DMS79 (cell line): Measurements from ENCODE around the gene TRAIP.
"Not testable (repeated sequence)": the region's sequence is repeated elsewhere in the genome, so short reads cannot be mapped to it uniquely, and the experiment has no call there.

ENCODE experiments used
- DNase-seq: peaks from one replicate; lab custom pipeline; 2025; lab: John Stamatoyannopoulos, UW

Gene TRAIP

DNA sequence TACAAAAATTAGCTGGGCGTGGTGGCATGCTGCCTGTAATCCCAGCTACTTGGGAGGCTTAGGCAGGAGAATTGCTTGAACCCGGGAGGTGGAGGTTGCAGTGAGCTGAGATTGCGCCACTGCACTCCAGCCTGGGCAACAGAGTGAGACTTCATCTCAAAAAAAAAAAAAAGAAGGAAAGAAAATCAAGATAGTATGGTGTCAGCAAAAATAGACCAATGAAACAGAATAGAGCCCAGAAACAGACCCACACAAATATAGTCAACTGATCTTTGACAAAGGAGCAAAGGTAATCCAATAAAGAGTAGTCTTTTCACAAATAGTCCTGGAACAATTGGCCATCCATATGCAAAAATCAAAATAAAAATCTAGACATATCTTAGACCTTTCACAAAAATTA, 33.2 kb downstream of the TRAIP start:
- DNase-seq, result not testable (repeated sequence)

DNA sequence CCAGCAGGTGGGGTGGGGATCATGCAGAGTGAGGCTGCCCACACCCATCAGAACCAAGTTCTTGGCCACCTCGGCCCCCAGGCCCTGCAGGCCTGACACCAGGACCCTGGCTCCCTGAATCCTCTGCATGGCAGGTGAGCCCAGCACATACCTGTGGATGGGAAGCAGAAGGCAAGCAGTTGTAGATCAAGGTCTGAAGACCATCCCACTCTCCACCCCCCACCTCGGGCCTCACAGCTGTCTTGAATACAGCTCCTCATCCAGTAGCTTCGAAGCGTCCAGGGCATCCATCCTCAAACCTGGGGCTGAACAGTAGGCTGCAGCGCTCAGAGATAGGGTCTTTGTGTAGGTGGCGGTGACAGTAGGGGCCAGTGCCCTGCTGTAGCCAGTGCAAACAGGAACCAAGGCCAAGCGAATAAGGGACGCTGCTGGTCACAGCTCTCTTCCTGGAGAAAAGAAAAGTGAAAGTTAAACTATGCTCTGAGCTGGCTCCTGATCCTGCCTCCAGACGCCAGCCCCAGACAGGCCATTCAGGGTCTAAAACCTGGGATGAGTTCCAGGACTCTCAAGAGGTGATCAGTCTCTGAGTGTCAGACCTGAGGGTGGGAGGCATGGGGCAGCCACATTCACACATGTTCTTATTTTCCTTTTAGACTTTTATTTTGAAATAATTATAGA, 42.7 kb downstream of the TRAIP start, which contains the start of gene UBA7:
TSS of gene UBA7 (minus strand) at position 457 of the 678 bp plus-strand sequence. CDS start at position 291, 166 bp downstream.
- DNase-seq, result peak; percentile 20

DNA sequence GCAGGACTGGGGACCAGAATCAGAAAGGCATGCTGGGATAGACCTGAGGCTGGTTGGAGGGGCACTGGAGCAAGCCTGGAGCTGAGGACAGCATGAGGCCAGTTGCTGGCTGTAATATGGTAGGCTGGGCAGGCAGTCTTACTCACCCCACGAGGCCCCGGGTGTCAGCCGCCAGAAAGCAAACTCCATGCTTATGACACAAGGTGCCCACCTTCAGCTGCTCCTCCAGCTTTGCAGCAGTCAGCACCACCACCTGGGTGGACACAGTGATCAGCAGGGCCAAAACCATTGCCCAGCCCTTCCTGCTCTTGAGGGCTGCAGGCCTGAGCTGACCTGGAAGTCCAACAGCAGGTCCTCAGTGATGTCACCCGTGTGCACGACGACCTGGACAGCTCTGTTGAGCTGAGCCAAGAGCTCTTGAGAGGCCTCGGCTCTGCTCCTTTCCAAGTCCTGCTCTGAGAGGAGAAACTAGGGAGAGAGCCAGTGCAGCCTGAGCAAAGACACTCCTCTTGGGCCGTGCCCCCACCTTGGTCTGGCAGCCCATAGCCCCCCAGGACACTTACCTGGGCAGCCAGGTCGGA, 43.4 kb downstream of the TRAIP start:
- DNase-seq, result peak; percentile 0

DNA sequence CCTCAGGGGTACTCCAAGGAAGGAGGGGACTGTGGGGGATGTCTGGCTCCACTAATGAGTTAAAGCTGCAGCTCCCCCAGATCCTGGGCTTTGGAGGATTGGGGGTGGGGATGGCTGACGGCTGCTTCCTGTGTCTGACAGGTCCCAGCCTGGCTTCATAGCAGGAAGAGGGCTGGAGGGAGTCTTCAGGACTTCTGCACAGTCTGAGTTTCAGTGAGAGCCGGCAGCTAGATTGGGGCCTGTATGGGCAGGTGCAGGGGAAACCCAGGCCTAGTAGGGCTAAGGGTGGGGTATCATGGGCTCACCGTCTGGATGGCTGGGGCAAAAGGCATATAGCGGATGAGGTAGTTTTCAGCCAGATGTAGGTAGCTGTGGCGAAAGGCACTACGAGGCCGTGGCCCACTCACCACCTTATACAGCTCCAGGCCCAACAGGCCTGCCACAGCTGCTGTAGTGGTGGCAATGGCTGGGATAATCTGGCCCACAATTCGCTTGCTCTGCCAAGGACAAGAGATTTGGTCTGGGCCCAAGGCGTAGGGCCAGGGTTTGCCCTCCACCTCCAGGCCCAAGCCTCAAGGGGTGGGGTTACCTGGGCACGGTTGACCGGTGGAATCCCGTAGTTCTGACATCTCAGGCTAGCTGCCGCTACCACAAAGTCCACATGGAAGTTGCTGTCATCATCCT, 48.8 kb downstream of the TRAIP start:
- no peak for DNase-seq

GRCh38 chr3:49806850-49807249, 49.5 kb downstream of the TRAIP start:
- no peak for DNase-seq

- no peak for DNase-seq
These were observed 50.3 kb downstream of the TRAIP start for GRCh38 chr3:49805897-49806701.

GRCh38 chr3:49805367-49805782, 51.0 kb downstream of the TRAIP start:
- DNase-seq, result peak; percentile 17

GRCh38 chr3:49804141-49805041, 52.0 kb downstream of the TRAIP start:
- no peak for DNase-seq

- peak; percentile 19 for DNase-seq
These were observed 52.8 kb downstream of the TRAIP start for GRCh38 chr3:49803465-49804140.

DNA sequence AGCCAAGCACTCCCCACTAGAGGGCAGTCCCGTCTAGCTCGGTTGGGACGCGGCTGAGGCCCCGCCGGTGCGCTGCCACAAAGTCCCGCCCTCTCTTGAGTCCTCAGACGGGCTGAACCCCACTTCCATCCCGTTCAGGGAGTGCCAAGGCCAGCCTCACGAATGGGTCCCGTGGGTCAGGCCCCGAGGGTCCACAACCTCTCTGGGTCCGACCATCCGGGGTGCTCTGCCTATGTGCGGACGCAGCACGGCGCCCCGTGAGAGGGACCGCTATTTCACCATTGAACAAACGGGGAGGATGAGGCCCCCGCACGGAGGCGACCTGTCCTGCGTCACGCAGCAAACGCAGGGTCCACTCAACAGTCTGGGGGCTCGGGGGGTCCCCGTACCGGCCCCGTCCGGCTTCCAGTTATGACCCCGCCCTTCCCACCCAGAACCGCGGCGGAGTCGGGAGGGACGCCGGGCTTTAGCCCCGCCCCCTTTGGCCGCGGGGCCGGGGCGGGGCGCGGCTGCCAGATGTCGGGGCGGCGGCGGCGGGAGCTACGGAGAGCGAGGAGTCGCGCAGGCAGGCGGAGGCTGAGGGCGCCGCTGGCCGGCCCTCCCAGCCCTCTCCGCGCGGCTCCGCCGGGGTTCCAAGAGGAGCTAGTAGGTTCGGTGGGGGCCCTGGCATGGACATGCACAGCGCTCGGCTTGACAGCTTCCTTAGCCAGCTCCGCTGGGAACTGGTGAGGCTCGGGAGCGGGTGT, 53.5 kb downstream of the TRAIP start, which contains the start of gene INKA1:
TSS of gene INKA1 (plus strand) at position 543 of the 746 bp plus-strand sequence. CDS start at position 675, 132 bp downstream.
- DNase-seq, result peak; percentile 56

- DNase-seq, result no peak
These were observed 55.2 kb downstream of the TRAIP start for GRCh38 chr3:49801160-49801559.

GRCh38 chr3:49799761-49800160, 56.6 kb downstream of the TRAIP start, which contains the start of gene CDHR4:
Gene CDHR4, minus strand, starts transcription at chr3:49799873. Its CDS starts 61 bp downstream, at chr3:49799812.
- DNase-seq, result no peak

GRCh38 chr3:49799105-49799504, 57.3 kb downstream of the TRAIP start:
- no peak for DNase-seq

DNA sequence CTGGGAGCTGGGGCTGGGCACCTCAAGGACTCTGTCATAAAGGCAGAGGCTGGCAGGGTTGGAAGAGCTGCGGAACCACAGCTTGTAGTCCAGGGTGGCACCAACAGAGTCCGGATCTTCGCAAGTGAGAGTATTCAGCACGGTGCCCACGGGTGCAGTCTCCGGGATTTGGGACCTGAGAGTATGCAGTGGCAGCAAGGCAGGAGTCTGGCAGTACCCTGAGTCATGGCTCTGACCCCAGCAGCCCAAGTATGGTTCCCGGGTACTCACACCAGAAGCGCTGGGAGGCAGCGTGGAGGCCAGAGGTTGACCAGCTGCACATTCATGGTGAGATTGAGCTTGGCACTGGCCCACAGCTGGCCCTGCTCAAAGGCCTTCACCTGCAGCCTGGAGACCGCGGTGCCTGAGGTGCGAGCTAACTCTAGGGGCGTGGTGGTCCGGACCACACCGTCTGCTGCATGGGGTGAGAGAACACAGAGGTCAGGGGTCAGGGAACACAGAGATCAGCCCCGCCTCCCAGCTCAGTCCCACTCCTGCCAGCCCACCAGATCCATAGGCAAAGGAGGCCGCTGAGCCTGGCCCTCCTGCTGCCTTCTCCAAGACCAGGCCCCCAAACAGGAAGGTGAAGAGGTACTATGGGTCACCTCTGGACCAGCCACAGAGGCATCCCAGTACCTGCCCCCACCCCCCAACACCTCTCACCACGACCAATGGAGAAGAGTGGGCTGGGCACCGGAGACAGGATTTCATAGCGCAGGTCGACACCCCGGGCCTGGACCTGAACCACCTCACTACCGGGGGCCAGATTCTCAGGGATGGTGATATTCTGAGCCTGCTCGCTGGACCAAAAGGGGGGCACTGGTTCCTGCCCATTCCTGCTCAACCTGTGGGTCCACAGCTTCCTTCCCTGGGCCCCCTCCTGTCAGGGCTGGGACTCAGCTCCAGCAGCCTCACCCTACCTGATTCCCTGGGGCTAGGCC, 61.1 kb downstream of the TRAIP start:
- DNase-seq, result no peak

DNA sequence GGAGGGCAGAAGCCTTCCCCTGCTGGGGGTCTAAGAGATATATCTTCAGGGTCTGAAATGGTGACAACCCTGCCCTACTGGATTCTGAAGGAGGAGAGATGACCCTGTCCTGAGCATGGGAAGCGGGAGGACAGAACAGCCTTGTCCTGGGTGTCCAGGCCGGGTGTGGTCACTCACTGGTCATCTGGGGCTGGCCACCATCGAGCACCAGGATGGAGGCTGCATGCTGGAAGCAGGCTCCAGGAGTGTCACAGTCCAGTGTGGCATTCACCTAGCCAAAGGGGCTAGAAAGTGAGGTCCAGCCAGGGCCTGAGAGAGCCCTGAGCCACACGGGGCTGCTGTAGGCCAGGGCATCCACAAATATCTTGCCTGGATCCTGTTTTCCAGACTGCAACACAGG, 61.9 kb downstream of the TRAIP start:
- no peak for DNase-seq

GRCh38 chr3:49793486-49794085, 62.8 kb downstream of the TRAIP start:
- DNase-seq, result no peak

- DNase-seq, result no peak
These were observed 63.8 kb downstream of the TRAIP start for GRCh38 chr3:49792371-49793150.
